ENCODE data around the gene MDH1.
"Not testable (repeated sequence)": the region's sequence is repeated elsewhere in the genome, so short reads cannot be mapped to it uniquely, and the experiment has no call there.

Gene MDH1

GRCh38 chr2:63588385-63589147 lies at the start of gene MDH1, which contains the start of gene WDPCP:
TSS of gene MDH1 (plus strand) at chr2:63588963. CDS start at chr2:63589044, 81 bp downstream.
TSS of gene WDPCP (minus strand) at chr2:63588477. CDS start at chr2:63588271, 206 bp downstream.
- DNase-seq = peak; percentile 87

- no peak for DNase-seq
These were observed 49.2 kb upstream of the MDH1 start for GRCh38 chr2:63539416-63540162.

- DNase-seq = no peak
These were observed 44.6 kb upstream of the MDH1 start for GRCh38 chr2:63544017-63544627.

GRCh38 chr2:63545023-63545422 lies 43.7 kb upstream of the MDH1 start:
- no peak for DNase-seq

- DNase-seq = no peak
These were observed 35.7 kb upstream of the MDH1 start for GRCh38 chr2:63553049-63553448.

GRCh38 chr2:63555299-63555698 lies 33.5 kb upstream of the MDH1 start:
- no peak for DNase-seq

- no peak for DNase-seq
These were observed 32.8 kb upstream of the MDH1 start for GRCh38 chr2:63555931-63556330.

- DNase-seq = not testable (repeated sequence)
These were observed 30.9 kb upstream of the MDH1 start for GRCh38 chr2:63557819-63558218.

- DNase-seq = not testable (repeated sequence)
These were observed 29.8 kb upstream of the MDH1 start for GRCh38 chr2:63558922-63559321.

GRCh38 chr2:63562751-63563150 lies 26.0 kb upstream of the MDH1 start:
- DNase-seq = no peak

GRCh38 chr2:63569740-63570139 lies 19.0 kb upstream of the MDH1 start:
- no peak for DNase-seq

GRCh38 chr2:63571291-63571690 lies 17.5 kb upstream of the MDH1 start:
- no peak for DNase-seq

GRCh38 chr2:63572001-63572400 lies 16.8 kb upstream of the MDH1 start:
- DNase-seq = no peak

- DNase-seq = not testable (repeated sequence)
These were observed 15.7 kb upstream of the MDH1 start for GRCh38 chr2:63573026-63573425.

- not testable (repeated sequence) for DNase-seq
These were observed 14.9 kb upstream of the MDH1 start for GRCh38 chr2:63573726-63574345.

- DNase-seq = no peak
These were observed 12.2 kb upstream of the MDH1 start for GRCh38 chr2:63576546-63576945.

- DNase-seq = no peak
These were observed 10.0 kb upstream of the MDH1 start for GRCh38 chr2:63578767-63579166.

- DNase-seq = no peak
These were observed 8.0 kb upstream of the MDH1 start for GRCh38 chr2:63580651-63581297.

- DNase-seq = no peak
These were observed 7.3 kb upstream of the MDH1 start for GRCh38 chr2:63581298-63581961.

GRCh38 chr2:63582873-63583272 lies 5.9 kb upstream of the MDH1 start:
- DNase-seq = no peak

- no peak for DNase-seq
These were observed 864 bp upstream of the MDH1 start for GRCh38 chr2:63587814-63588384.

Measured in stimulated activated CD4-positive, alpha-beta T cell treated with anti-CD3 and anti-CD28 coated beads, Interleukin-12 subunit alpha, Interleukin-12 subunit beta, amount 100 ng/mL, for 4 hours (primary cell).